Mesothelial cell of epicardium (in vitro differentiated cells): ENCODE data around the gene ZSCAN16. TPM values are rescaled to one million over a fixed set of nuclear protein-coding genes. Genes with fewer than 3 reads are reported as not detected.
"Not testable (repeated sequence)": the region's sequence is repeated elsewhere in the genome, so short reads cannot be mapped to it uniquely, and the experiment has no call there.

ENCODE experiments used
- DNase-seq, 2 experiments: peaks; one replicate each; pipeline ENCODE4 v3.0.0; 2021; ENCODE audit warnings: low spot score in 2 of 2; ENCODE audit not compliant: unreplicated experiment in 2 of 2
- H3K27ac Mint-ChIP-seq: 2 replicates; pipeline ENCODE4 v1.8.0; 2021; ENCODE audit warnings: mixed read lengths
- H3K27me3 Mint-ChIP-seq: 2 replicates; pipeline ENCODE4 v1.8.0; 2021; ENCODE audit warnings: low read depth, mixed read lengths
- H3K36me3 Mint-ChIP-seq: 2 replicates; pipeline ENCODE4 v1.8.0; 2021; ENCODE audit warnings: mixed read lengths
- H3K4me1 Mint-ChIP-seq: 2 replicates; pipeline ENCODE4 v1.8.0; 2021; ENCODE audit warnings: mixed read lengths
- H3K4me3 Mint-ChIP-seq: 2 replicates; pipeline ENCODE4 v1.8.0; 2021; ENCODE audit warnings: mild to moderate bottlenecking, moderate library complexity, mixed read lengths
- H3K9me3 Mint-ChIP-seq: 2 replicates; pipeline ENCODE4 v1.8.0; 2021; ENCODE audit warnings: mixed read lengths
- total RNA-seq: library from RNA; stranded (reverse); gene quantifications from 3 replicates; pipeline ENCODE4 v1.2.1, GENCODE V29; 2021
- TF ChIP-seq, protein P1 (sequence below): fragments of 200-600 bp; sonication (generic); IDR thresholded peaks from one replicate; pipeline ENCODE4 v1.5.0; 2021; ENCODE audit warnings: antibody characterized with exemption; ENCODE audit not compliant: unreplicated experiment

ZSCAN16 gene
- 9.1 to 11.7 TPM (median 11.3 TPM) in 3 replicates for total RNA-seq

DNA sequence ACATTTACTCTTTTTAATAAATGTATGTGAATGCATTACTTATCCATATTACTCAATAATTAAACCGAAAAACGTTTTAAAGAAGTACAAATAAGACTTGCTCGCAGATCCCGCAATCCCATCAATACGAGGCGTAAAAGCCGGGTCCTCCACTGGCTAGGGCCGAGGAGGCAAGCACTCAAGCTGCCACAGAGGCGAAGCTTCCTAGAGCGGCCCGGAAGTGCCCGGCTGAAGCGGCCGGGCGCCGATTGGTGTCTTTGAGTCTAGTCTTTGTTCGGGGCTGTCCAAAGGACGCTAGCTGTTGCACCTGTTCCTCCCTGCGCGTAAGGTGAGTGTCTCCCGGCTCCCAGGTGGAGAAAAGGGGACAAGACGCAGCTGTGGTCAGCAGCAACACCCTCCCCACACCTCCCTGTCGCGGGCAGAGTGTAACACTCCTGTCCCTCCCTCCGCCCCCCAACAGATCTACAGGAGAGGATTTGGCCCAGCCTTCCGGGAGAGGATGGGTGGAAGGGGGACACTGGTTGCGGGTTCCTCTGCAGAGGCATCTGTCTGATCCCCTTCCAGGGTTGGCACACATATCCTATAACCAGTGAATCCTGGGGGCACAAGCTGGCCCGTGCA is at the start of gene ZSCAN16:
Gene ZSCAN16 (plus strand): TSS at position 260 of the 621 bp plus-strand sequence. CDS start 835 bp downstream, outside the sequence.
- TF ChIP-seq, protein P1, sequence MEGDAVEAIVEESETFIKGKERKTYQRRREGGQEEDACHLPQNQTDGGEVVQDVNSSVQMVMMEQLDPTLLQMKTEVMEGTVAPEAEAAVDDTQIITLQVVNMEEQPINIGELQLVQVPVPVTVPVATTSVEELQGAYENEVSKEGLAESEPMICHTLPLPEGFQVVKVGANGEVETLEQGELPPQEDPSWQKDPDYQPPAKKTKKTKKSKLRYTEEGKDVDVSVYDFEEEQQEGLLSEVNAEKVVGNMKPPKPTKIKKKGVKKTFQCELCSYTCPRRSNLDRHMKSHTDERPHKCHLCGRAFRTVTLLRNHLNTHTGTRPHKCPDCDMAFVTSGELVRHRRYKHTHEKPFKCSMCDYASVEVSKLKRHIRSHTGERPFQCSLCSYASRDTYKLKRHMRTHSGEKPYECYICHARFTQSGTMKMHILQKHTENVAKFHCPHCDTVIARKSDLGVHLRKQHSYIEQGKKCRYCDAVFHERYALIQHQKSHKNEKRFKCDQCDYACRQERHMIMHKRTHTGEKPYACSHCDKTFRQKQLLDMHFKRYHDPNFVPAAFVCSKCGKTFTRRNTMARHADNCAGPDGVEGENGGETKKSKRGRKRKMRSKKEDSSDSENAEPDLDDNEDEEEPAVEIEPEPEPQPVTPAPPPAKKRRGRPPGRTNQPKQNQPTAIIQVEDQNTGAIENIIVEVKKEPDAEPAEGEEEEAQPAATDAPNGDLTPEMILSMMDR, result no peak
- H3K4me1 Mint-ChIP-seq, result peaks cover 19% of the 10 kb centered on the region
- peak; percentile 53 to 78 for DNase-seq
- peak within 1 kb of the TSS; percentile 98 for H3K4me3 Mint-ChIP-seq
- H3K9me3 Mint-ChIP-seq, result no peaks in the 10 kb centered on the region
- peak within 1 kb of the TSS; percentile 93 for H3K27ac Mint-ChIP-seq
- H3K36me3 Mint-ChIP-seq, result peaks cover 25% of the 10 kb centered on the region
- H3K27me3 Mint-ChIP-seq, result no peaks in the 10 kb centered on the region

GRCh38 chr6:28078050-28078449 is 46.4 kb upstream of the ZSCAN16 start:
- no peaks in the 10 kb centered on the region for H3K36me3 Mint-ChIP-seq
- H3K9me3 Mint-ChIP-seq, result no peaks in the 10 kb centered on the region
- H3K4me1 Mint-ChIP-seq, result peaks cover 28% of the 10 kb centered on the region
- no peak for DNase-seq
- H3K27ac Mint-ChIP-seq, result peak overlapping the region; percentile 89
- TF ChIP-seq, protein P1, result no peak
- H3K4me3 Mint-ChIP-seq, result no peak overlapping the region
- peaks cover 6% of the 10 kb centered on the region for H3K27me3 Mint-ChIP-seq

DNA sequence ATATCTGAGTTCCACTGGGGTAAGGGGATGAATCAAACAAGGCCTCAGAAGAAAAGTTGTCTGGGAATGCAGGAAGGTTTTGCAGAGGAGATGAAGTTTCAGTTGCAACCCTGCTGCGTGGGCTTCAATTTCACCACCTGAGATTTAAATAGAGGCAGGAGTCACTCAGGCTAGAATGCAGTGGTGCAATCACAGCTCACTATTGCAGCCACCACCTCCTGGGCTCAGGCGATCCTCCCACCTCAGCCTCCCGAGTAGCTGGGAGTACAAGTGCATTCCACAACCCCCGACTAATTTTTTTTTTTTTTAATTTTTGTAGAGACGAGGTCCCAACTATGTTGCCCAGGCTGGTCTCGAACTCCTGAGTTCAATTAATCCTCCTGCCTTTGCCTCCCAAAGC is 45.6 kb upstream of the ZSCAN16 start:
- peaks cover 2% of the 10 kb centered on the region for H3K36me3 Mint-ChIP-seq
- TF ChIP-seq, protein P1, result no peak
- peaks cover under 1% of the 10 kb centered on the region for H3K27me3 Mint-ChIP-seq
- DNase-seq, result no peak
- peaks cover 28% of the 10 kb centered on the region for H3K4me1 Mint-ChIP-seq
- H3K9me3 Mint-ChIP-seq, result no peaks in the 10 kb centered on the region
- peak overlapping the region; percentile 98 for H3K4me3 Mint-ChIP-seq
- peak overlapping the region; percentile 99 for H3K27ac Mint-ChIP-seq

DNA sequence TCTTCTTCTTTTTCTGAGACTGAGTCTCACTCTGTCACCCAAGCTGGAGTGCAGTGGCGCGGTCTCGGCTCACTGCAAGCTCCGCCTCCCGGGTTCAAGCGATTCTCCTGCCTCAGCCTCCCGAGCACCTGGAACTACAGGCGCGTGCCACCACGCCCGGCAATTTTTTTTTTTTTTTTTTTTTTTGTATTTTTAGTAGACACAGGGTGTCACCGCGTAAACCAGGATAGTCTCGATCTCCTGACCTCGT is 44.1 kb upstream of the ZSCAN16 start, which contains the start of gene ZNF165:
Gene ZNF165 (plus strand): TSS at position 188 of the 250 bp plus-strand sequence. CDS start 4,913 bp downstream, outside the sequence.
- Mint-ChIP-seq H3K4me1 (peaks cover 28% of the 10 kb centered on the region), H3K36me3 (peaks cover 12% of the 10 kb centered on the region), H3K4me3 (peak within 1 kb of the TSS; percentile 98), H3K27ac (peak within 1 kb of the TSS; percentile 99)
- not testable (repeated sequence) for DNase-seq, H3K9me3 Mint-ChIP-seq, H3K27me3 Mint-ChIP-seq

DNA sequence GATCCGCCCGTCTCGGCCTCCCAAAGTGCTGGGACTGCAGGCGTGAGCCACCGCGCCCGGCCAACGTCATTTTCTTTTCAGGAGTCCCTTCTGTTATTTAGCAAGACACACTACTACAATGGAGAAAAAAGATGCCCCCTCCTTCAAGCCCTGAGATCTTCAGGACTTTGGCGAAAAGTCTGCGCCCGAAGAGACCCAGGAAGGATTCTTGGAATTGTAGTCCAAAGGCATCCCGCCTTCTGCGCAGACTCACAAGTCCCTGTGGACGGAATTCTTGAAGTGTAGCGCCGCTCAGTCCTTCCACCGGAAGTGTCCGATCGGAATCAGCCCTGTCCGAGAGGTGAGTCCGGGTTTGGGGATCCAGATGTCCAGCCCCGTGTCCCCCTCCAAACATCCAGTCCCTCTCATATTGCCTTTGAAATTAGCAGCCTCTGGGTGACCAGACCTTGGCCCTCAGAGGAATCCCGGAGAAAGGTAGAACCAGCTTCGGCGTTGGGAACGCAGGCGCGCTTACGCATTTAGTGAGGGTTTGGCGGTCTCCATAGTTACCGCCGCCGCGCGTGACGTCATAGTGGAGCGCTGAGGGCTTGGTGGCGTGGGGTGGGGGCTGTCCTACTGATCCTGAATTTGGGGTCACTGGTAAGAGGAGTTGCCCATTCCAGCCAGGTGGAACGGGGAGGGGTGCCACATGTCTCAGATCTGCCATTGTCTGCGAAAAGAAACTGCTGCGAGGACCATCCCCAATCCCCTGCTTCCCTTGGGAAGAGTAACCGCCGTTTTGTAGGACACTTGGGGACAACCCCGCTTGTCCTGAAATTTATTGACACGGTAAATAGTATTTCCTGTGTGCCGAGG is 43.6 kb upstream of the ZSCAN16 start:
- H3K36me3 Mint-ChIP-seq, result peaks cover 18% of the 10 kb centered on the region
- peak overlapping the region; percentile 99 for H3K27ac Mint-ChIP-seq
- DNase-seq, result peak; percentile 83 to 92
- no peaks in the 10 kb centered on the region for H3K9me3 Mint-ChIP-seq
- peak overlapping the region; percentile 98 for H3K4me3 Mint-ChIP-seq
- peaks cover 28% of the 10 kb centered on the region for H3K4me1 Mint-ChIP-seq
- TF ChIP-seq, protein P1, result no peak
- no peaks in the 10 kb centered on the region for H3K27me3 Mint-ChIP-seq

- no peak for DNase-seq
- no peaks in the 10 kb centered on the region for H3K27me3 Mint-ChIP-seq
- TF ChIP-seq, protein P1, result no peak
- no peaks in the 10 kb centered on the region for H3K9me3 Mint-ChIP-seq
- peaks cover 28% of the 10 kb centered on the region for H3K4me1 Mint-ChIP-seq
- peak overlapping the region; percentile 99 for H3K27ac Mint-ChIP-seq
- peak overlapping the region; percentile 98 for H3K4me3 Mint-ChIP-seq
- peaks cover 24% of the 10 kb centered on the region for H3K36me3 Mint-ChIP-seq
Measured at GRCh38 chr6:28081486-28081751, 43.0 kb upstream of the ZSCAN16 start.
